HEK293 (cell line): Measurements from ENCODE around the gene ZNF831.
A peak's percentile ranks its signal among the peaks of the same experiment; 100 is the strongest.

Experiments
- CTCF ChIA-PET: fragments of 350-600 bp; formaldehyde crosslinking; extraction: SDS; loops from one replicate; lab custom pipeline; 2021; ENCODE audit warnings: antibody characterized with exemption; lab: Yijun Ruan, JAX
- POLR2A ChIA-PET: fragments of 300-600 bp; formaldehyde crosslinking; extraction: SDS; loops from one replicate; lab custom pipeline; 2020; ENCODE audit warnings: antibody characterized with exemption, inconsistent platforms; lab: Yijun Ruan, JAX
- H3K27ac ChIP-seq: fragments of 200-500 bp; sonication (Bioruptor generic); 2 replicates; pipeline ENCODE4 v1.5.1; 2014; ENCODE audit warnings: low read depth, low read length, control low read depth, inconsistent platforms; ENCODE audit errors: extremely low read depth
- H3K36me3 ChIP-seq, 2 experiments: fragments of 200-500 bp in 1 of 2; sonication (Bioruptor generic) in 1 of 2; 1 replicate in 1 of 2; 2 replicates in 1 of 2; pipeline ENCODE4 v1.5.1; 2014 to 2017; ENCODE audit warnings: inconsistent platforms in 2 of 2, low read length in 2 of 2; ENCODE audit not compliant: control insufficient read depth in 2 of 2, insufficient read depth in 1 of 2
- H3K4me1 ChIP-seq: fragments of 200-500 bp; sonication (Bioruptor generic); 2 replicates; pipeline ENCODE4 v1.5.1; 2014; ENCODE audit warnings: mild to moderate bottlenecking, low read length, inconsistent platforms; ENCODE audit not compliant: control insufficient read depth, insufficient read depth
- H3K4me3 ChIP-seq: 2 replicates; pipeline ENCODE4 v1.5.1; 2011; ENCODE audit warnings: low read depth, mild to moderate bottlenecking, control low read depth, low read length, moderate library complexity
- H3K9me3 ChIP-seq: fragments of 200-500 bp; sonication (Bioruptor generic); 2 replicates; pipeline ENCODE4 v1.5.1; 2014; ENCODE audit warnings: low read depth, low read length, inconsistent platforms; ENCODE audit not compliant: control insufficient read depth, insufficient read depth
- EGR2 ChIP-seq: fragments of 450-650 bp; formaldehyde crosslinking; IDR thresholded peaks from 2 replicates; pipeline ENCODE4 v1.5.1; 2016; ENCODE audit warnings: low read depth, missing biosample characterization, missing genetic modification characterization
- FEZF1 ChIP-seq: fragments of 450-650 bp; formaldehyde crosslinking; IDR thresholded peaks from 2 replicates; pipeline ENCODE4 v1.5.1; 2016; ENCODE audit warnings: missing biosample characterization, missing genetic modification characterization
- HOXC10 ChIP-seq: sonication (generic); formaldehyde crosslinking; IDR thresholded peaks from 2 replicates; pipeline ENCODE4 v1.8.1; 2023; ENCODE audit warnings: mild to moderate bottlenecking, missing genetic modification reagents
- KLF16 ChIP-seq: fragments of 450-650 bp; formaldehyde crosslinking; IDR thresholded peaks from 2 replicates; pipeline ENCODE4 v1.5.1; 2017; ENCODE audit warnings: missing biosample characterization, missing genetic modification characterization
- KLF7 ChIP-seq: fragments of 450-650 bp; formaldehyde crosslinking; IDR thresholded peaks from 2 replicates; pipeline ENCODE4 v1.5.1; 2016; ENCODE audit warnings: missing biosample characterization, missing genetic modification characterization, borderline replicate concordance
- KLF8 ChIP-seq: fragments of 450-650 bp; formaldehyde crosslinking; IDR thresholded peaks from 2 replicates; pipeline ENCODE4 v1.5.1; 2016; ENCODE audit warnings: missing biosample characterization, missing genetic modification characterization
- SCRT2 ChIP-seq: fragments of 450-650 bp; formaldehyde crosslinking; IDR thresholded peaks from 2 replicates; pipeline ENCODE4 v1.5.1; 2016; ENCODE audit warnings: missing biosample characterization, missing genetic modification characterization
- ZFP37 ChIP-seq: fragments of 450-650 bp; formaldehyde crosslinking; IDR thresholded peaks from 2 replicates; pipeline ENCODE4 v1.5.1; 2016; ENCODE audit warnings: missing biosample characterization, missing genetic modification characterization
- ZNF169 ChIP-seq: fragments of 450-650 bp; formaldehyde crosslinking; IDR thresholded peaks from 2 replicates; pipeline ENCODE4 v1.5.1; 2016; ENCODE audit warnings: missing biosample characterization, missing genetic modification characterization
- ZNF292 ChIP-seq: fragments of 450-650 bp; formaldehyde crosslinking; IDR thresholded peaks from 2 replicates; pipeline ENCODE4 v1.5.1; 2016; ENCODE audit warnings: low read depth, missing biosample characterization, missing genetic modification characterization, borderline replicate concordance
- ZNF394 ChIP-seq: fragments of 450-650 bp; formaldehyde crosslinking; IDR thresholded peaks from 2 replicates; pipeline ENCODE4 v1.5.1; 2016; ENCODE audit warnings: missing biosample characterization, missing genetic modification characterization, mild to moderate bottlenecking, moderate library complexity, borderline replicate concordance
- ZNF404 ChIP-seq: fragments of 450-650 bp; formaldehyde crosslinking; IDR thresholded peaks from 2 replicates; pipeline ENCODE4 v1.5.1; 2017; ENCODE audit warnings: missing biosample characterization, missing genetic modification characterization
- ZNF416 ChIP-seq: fragments of 450-650 bp; formaldehyde crosslinking; IDR thresholded peaks from 2 replicates; pipeline ENCODE4 v1.5.1; 2016; ENCODE audit warnings: missing biosample characterization, missing genetic modification characterization
- ZNF433 ChIP-seq: fragments of 450-650 bp; formaldehyde crosslinking; IDR thresholded peaks from 2 replicates; pipeline ENCODE4 v1.5.1; 2016; ENCODE audit warnings: missing biosample characterization, missing genetic modification characterization, low read depth
- ZNF510 ChIP-seq: fragments of 450-650 bp; formaldehyde crosslinking; IDR thresholded peaks from 2 replicates; pipeline ENCODE4 v1.5.1; 2018; ENCODE audit warnings: mild to moderate bottlenecking, missing genetic modification characterization, missing biosample characterization; ENCODE audit not compliant: insufficient replicate concordance
- ZNF530 ChIP-seq: fragments of 450-650 bp; formaldehyde crosslinking; IDR thresholded peaks from 2 replicates; pipeline ENCODE4 v1.5.1; 2016; ENCODE audit warnings: low read depth, missing biosample characterization, missing genetic modification characterization
- ZNF670 ChIP-seq: fragments of 450-650 bp; formaldehyde crosslinking; IDR thresholded peaks from 2 replicates; pipeline ENCODE4 v1.5.1; 2016; ENCODE audit warnings: missing biosample characterization, missing genetic modification characterization, low read depth
- ZNF707 ChIP-seq: fragments of 450-650 bp; formaldehyde crosslinking; IDR thresholded peaks from 2 replicates; pipeline ENCODE4 v1.5.1; 2016; ENCODE audit warnings: missing biosample characterization, missing genetic modification characterization
- TF ChIP-seq, protein P1 (sequence below): fragments of 450-650 bp; formaldehyde crosslinking; IDR thresholded peaks from 2 replicates; pipeline ENCODE4 v1.5.1; 2016; ENCODE audit warnings: missing biosample characterization, missing genetic modification characterization
- TF ChIP-seq, protein P2 (sequence below): fragments of 450-650 bp; formaldehyde crosslinking; IDR thresholded peaks from 2 replicates; pipeline ENCODE4 v1.5.1; 2016; ENCODE audit warnings: missing biosample characterization, missing genetic modification characterization
- TF ChIP-seq, protein P3 (sequence below): fragments of 450-650 bp; formaldehyde crosslinking; IDR thresholded peaks from 2 replicates; pipeline ENCODE4 v1.5.1; 2016; ENCODE audit warnings: missing biosample characterization, missing genetic modification characterization
- TF ChIP-seq, protein P4 (sequence below): fragments of 450-650 bp; formaldehyde crosslinking; IDR thresholded peaks from 2 replicates; pipeline ENCODE4 v1.5.1; 2016; ENCODE audit warnings: missing biosample characterization, missing genetic modification characterization, borderline replicate concordance
- TF ChIP-seq, protein P5 (sequence below): fragments of 450-650 bp; formaldehyde crosslinking; IDR thresholded peaks from 2 replicates; pipeline ENCODE4 v1.5.1; 2016; ENCODE audit warnings: missing biosample characterization, missing genetic modification characterization
- TF ChIP-seq, protein P6 (sequence below): fragments of 450-650 bp; formaldehyde crosslinking; IDR thresholded peaks from 2 replicates; pipeline ENCODE4 v1.5.1; 2016; ENCODE audit warnings: missing biosample characterization, missing genetic modification characterization

Gene ZNF831

DNA sequence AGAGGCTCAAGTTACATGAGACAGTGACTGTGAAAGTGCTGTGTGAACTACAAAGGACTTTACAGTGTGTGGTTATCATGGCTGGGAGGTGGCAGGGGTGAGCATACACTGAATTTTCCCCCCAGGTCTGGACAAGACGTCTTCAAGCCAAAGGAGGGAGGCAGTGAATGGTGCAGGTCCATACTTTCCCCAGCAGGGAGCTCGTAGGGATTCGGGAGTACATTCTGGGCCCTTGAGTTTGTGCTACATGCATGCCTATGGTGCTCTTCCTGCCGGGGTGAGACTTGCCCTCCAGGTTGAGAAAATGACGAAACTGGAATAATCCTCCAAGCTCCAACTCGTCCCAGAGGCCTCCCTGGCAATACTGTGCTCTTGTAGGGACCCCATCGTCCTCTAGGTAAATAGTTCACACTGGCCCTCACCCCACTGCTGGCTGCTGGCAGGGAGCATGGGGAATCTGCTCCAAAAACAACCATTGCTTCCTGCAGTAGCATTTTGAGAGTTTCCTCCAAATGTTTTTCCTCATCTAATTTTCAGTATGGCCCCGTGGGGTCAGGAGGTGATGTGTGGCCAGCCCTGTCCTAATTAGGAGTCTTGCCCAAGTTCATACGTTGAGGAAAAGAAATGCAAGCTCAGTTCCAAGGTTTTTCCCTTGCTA, 57.6 kb downstream of the ZNF831 start (continued):
- TF ChIP-seq, protein P1, sequence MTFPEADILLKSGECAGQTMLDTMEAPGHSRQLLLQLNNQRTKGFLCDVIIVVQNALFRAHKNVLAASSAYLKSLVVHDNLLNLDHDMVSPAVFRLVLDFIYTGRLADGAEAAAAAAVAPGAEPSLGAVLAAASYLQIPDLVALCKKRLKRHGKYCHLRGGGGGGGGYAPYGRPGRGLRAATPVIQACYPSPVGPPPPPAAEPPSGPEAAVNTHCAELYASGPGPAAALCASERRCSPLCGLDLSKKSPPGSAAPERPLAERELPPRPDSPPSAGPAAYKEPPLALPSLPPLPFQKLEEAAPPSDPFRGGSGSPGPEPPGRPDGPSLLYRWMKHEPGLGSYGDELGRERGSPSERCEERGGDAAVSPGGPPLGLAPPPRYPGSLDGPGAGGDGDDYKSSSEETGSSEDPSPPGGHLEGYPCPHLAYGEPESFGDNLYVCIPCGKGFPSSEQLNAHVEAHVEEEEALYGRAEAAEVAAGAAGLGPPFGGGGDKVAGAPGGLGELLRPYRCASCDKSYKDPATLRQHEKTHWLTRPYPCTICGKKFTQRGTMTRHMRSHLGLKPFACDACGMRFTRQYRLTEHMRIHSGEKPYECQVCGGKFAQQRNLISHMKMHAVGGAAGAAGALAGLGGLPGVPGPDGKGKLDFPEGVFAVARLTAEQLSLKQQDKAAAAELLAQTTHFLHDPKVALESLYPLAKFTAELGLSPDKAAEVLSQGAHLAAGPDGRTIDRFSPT, result no peak
- TF ChIP-seq ZNF530, result no peak
- no peak for TF ChIP-seq ZFP37 (tag by site-specific recombination)
- TF ChIP-seq, protein P2, sequence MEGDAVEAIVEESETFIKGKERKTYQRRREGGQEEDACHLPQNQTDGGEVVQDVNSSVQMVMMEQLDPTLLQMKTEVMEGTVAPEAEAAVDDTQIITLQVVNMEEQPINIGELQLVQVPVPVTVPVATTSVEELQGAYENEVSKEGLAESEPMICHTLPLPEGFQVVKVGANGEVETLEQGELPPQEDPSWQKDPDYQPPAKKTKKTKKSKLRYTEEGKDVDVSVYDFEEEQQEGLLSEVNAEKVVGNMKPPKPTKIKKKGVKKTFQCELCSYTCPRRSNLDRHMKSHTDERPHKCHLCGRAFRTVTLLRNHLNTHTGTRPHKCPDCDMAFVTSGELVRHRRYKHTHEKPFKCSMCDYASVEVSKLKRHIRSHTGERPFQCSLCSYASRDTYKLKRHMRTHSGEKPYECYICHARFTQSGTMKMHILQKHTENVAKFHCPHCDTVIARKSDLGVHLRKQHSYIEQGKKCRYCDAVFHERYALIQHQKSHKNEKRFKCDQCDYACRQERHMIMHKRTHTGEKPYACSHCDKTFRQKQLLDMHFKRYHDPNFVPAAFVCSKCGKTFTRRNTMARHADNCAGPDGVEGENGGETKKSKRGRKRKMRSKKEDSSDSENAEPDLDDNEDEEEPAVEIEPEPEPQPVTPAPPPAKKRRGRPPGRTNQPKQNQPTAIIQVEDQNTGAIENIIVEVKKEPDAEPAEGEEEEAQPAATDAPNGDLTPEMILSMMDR (tag by site-specific recombination), result no peak
- TF ChIP-seq, protein P3, sequence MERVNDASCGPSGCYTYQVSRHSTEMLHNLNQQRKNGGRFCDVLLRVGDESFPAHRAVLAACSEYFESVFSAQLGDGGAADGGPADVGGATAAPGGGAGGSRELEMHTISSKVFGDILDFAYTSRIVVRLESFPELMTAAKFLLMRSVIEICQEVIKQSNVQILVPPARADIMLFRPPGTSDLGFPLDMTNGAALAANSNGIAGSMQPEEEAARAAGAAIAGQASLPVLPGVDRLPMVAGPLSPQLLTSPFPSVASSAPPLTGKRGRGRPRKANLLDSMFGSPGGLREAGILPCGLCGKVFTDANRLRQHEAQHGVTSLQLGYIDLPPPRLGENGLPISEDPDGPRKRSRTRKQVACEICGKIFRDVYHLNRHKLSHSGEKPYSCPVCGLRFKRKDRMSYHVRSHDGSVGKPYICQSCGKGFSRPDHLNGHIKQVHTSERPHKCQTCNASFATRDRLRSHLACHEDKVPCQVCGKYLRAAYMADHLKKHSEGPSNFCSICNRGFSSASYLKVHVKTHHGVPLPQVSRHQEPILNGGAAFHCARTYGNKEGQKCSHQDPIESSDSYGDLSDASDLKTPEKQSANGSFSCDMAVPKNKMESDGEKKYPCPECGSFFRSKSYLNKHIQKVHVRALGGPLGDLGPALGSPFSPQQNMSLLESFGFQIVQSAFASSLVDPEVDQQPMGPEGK (tag by site-specific recombination), result no peak
- TF ChIP-seq, protein P4, sequence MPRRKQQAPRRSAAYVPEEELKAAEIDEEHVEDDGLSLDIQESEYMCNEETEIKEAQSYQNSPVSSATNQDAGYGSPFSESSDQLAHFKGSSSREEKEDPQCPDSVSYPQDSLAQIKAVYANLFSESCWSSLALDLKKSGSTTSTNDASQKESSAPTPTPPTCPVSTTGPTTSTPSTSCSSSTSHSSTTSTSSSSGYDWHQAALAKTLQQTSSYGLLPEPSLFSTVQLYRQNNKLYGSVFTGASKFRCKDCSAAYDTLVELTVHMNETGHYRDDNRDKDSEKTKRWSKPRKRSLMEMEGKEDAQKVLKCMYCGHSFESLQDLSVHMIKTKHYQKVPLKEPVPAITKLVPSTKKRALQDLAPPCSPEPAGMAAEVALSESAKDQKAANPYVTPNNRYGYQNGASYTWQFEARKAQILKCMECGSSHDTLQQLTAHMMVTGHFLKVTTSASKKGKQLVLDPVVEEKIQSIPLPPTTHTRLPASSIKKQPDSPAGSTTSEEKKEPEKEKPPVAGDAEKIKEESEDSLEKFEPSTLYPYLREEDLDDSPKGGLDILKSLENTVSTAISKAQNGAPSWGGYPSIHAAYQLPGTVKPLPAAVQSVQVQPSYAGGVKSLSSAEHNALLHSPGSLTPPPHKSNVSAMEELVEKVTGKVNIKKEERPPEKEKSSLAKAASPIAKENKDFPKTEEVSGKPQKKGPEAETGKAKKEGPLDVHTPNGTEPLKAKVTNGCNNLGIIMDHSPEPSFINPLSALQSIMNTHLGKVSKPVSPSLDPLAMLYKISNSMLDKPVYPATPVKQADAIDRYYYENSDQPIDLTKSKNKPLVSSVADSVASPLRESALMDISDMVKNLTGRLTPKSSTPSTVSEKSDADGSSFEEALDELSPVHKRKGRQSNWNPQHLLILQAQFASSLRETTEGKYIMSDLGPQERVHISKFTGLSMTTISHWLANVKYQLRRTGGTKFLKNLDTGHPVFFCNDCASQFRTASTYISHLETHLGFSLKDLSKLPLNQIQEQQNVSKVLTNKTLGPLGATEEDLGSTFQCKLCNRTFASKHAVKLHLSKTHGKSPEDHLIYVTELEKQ (tag by site-specific recombination), result no peak
- TF ChIP-seq EGR2, result no peak
- TF ChIP-seq ZNF169 (tag by site-specific recombination), result no peak
- TF ChIP-seq, all 188 proteins: peak for 0

DNA sequence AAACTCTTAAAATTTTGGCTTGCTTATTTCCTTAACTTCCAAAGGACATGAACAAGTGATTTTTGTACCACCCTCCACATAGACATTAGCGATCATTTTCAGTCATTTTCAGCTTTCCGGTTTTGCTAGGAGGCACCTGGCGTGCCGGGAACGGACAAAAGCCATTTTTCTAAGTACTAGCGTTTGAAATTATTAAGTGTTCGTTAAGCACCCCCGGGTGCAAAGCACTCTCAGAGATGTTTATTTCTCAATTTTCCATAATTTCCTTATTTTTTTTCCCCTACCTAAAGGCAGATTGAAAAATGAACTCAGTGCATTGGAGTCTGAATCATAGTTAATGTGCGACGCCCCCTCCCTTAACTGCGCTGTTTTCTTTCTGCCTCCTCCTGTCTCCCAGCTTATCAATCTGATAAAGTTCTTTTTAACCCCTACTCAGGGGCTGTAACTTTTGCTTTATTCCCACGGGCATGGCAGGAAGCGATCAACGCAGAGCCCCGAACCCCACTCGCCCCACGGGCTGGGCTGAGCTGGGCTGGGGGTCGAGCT, 58.2 kb downstream of the ZNF831 start:
- Histone ChIP-seq H3K36me3 (no peaks in the 10 kb centered on the region), H3K4me3 (no peak overlapping the region; the same call in 1 of the 2 replicates), H3K9me3 (no peaks in the 10 kb centered on the region), H3K27ac (peak overlapping the region; percentile 24; the same call in 1 of the 2 replicates), H3K4me1 (no peaks in the 10 kb centered on the region)
- ChIA-PET POLR2A (interaction anchor here (0.9 to 1.0 kb wide), 2 partner anchors 190 to 330 kb away, joined by 3 to 4 read pairs; partner anchors contain the start of gene ATP5F1E), CTCF (interaction anchor here (0.5 to 3.0 kb wide), 24 partner anchors 8 to 740 kb away, joined by 3 to 16 read pairs (median 4); partner anchors contain the start of gene TUBB1)
- TF ChIP-seq ZNF433 (tag by site-specific recombination), result no peak
- TF ChIP-seq, protein P5, sequence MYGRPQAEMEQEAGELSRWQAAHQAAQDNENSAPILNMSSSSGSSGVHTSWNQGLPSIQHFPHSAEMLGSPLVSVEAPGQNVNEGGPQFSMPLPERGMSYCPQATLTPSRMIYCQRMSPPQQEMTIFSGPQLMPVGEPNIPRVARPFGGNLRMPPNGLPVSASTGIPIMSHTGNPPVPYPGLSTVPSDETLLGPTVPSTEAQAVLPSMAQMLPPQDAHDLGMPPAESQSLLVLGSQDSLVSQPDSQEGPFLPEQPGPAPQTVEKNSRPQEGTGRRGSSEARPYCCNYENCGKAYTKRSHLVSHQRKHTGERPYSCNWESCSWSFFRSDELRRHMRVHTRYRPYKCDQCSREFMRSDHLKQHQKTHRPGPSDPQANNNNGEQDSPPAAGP (tag by site-specific recombination), result no peak
- TF ChIP-seq KLF8 (tag by site-specific recombination), result no peak
- TF ChIP-seq ZNF670, result no peak
- no peak for TF ChIP-seq ZNF510
- no peak for TF ChIP-seq ZNF416 (tag by site-specific recombination)
- no peak for TF ChIP-seq KLF7 (tag by site-specific recombination)
- TF ChIP-seq ZNF707, result no peak
- no peak for TF ChIP-seq FEZF1 (tag by site-specific recombination)
- TF ChIP-seq SCRT2 (tag by site-specific recombination), result no peak
- no peak for TF ChIP-seq ZNF292 (tag by site-specific recombination)
- TF ChIP-seq ZNF394 (tag by site-specific recombination), result no peak
- TF ChIP-seq, protein P6, sequence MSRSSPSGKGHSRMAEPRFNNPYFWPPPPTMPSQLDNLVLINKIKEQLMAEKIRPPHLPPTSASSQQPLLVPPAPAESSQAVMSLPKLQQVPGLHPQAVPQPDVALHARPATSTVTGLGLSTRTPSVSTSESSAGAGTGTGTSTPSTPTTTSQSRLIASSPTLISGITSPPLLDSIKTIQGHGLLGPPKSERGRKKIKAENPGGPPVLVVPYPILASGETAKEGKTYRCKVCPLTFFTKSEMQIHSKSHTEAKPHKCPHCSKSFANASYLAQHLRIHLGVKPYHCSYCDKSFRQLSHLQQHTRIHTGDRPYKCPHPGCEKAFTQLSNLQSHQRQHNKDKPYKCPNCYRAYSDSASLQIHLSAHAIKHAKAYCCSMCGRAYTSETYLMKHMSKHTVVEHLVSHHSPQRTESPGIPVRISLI, result no peak
- no peak for TF ChIP-seq ZNF404 (tag by site-specific recombination)
- no peak for TF ChIP-seq HOXC10 (CRISPR knock-in tag)
- no peak for TF ChIP-seq KLF16 (tag by site-specific recombination)
